ENCODE data around the gene ZCWPW1. TPM values are rescaled to one million over a fixed set of nuclear protein-coding genes. Genes with fewer than 3 reads are reported as not detected.

The ZCWPW1 gene
- total and polyA plus RNA-seq, 10 of the 15 experiments (the other 5 are each of a cell fraction or from before 2014, with no cell fraction given) = 1.3 to 4.4 (median 3.7) TPM

GRCh38 chr7:100433276-100433591 lies 4.7 kb upstream of the ZCWPW1 start (continued):
- TF ChIP-seq EGR1 (IDR thresholded peaks at IDR 0.05; ENCODE audit: borderline replicate concordance in 1 of 2, low read depth in 2 of 2, low read length in 2 of 2) (no peak), NR2C1 (IDR thresholded peaks at IDR 0.05) (no peak), BCLAF1 (IDR thresholded peaks at IDR 0.05) (no peak), NFIC (IDR thresholded peaks at IDR 0.05; ENCODE audit: low read depth, low read length) (no peak), EZH2 (IDR thresholded peaks at IDR 0.05; ENCODE audit: borderline replicate concordance, control insufficient read depth, low read depth, low read length) (no peak), BHLHE40 (IDR thresholded peaks at IDR 0.05; ENCODE audit: borderline replicate concordance in 1 of 2, low read depth in 2 of 2, low read length in 1 of 2) (no peak), MEF2A (IDR thresholded peaks at IDR 0.05; ENCODE audit: insufficient read depth, low read depth, low read length) (no peak), RFX5 (IDR thresholded peaks at IDR 0.05; ENCODE audit: low read depth, low read length) (no peak), POU2F2 (IDR thresholded peaks at IDR 0.05; ENCODE audit: borderline replicate concordance, low read depth, low read length) (no peak)
